Bronchial epithelial cell (primary cell): ENCODE measurements around the gene PIK3IP1. TPM values are rescaled to one million over a fixed set of nuclear protein-coding genes. Genes with fewer than 3 reads are reported as not detected.
"Not testable (repeated sequence)": the region's sequence is repeated elsewhere in the genome, so short reads cannot be mapped to it uniquely, and the experiment has no call there.

Experiments used
- DNase-seq: peaks from one replicate; pipeline ENCODE4 v3.0.0-alpha.2; 2010; ENCODE audit warnings: low read depth
- FAIRE-seq: peaks from 2 replicates; lab custom pipeline; 2011; peaks lifted over from hg19 to GRCh38; lab: Jason Lieb, UNC
- H3K27me3 ChIP-seq: 2 replicates; pipeline ENCODE4 v1.5.1; 2011; ENCODE audit warnings: low read length; ENCODE audit not compliant: control insufficient read depth, insufficient read depth
- H3K36me3 ChIP-seq: 2 replicates; pipeline ENCODE4 v1.5.1; 2011; ENCODE audit warnings: low read length; ENCODE audit not compliant: control insufficient read depth, insufficient read depth
- H3K4me3 ChIP-seq: 2 replicates; pipeline ENCODE4 v1.5.1; 2011; ENCODE audit warnings: mild to moderate bottlenecking, low read depth, low read length, control low read depth
- total RNA-seq: library from RNA; depleted of rRNA; stranded (reverse); fragments of >200 nt; gene quantifications from 2 replicates; pipeline ENCODE4 v1.2.1, GENCODE V29; 2014
- TF ChIP-seq, protein P1 (sequence below): IDR thresholded peaks from 2 replicates; pipeline ENCODE4 v1.5.1; 2011; ENCODE audit warnings: mild to moderate bottlenecking, moderate library complexity, low read length, control low read depth, inconsistent platforms; ENCODE audit not compliant: insufficient read depth, severe bottlenecking

Gene PIK3IP1
- total RNA-seq, 1 donor from 2014 or later = 6.3 TPM

DNA sequence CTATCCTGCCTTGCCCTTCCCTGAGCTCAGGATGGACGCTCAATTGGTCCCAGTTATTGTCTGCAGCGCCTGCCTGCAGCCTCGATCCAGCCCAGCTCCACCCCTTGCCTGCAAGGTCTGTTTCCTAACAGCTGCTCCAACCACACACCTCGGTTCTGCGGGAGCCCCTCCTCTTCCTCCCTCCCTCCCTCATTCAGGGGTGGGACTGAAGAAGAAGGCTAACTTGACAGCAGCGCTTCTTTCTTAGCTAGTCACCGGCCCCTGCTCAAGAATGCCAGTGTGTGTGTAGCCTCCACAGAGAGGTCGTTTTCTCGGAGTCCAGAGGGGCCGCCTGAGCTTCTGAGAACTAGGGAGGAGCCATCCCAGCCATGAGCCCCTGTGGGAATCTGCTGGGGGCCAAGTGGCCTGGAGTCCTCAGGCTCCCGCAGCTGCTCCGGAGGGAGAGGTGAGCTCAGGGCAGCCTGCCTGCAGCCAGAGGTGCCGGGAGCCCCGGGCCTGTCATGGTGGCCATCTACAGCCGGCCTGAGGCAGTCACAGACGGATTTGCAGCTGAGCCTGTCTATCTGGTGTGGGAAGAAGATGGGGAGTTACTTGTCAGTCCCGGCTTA is 44.0 kb downstream of the PIK3IP1 start:
- H3K27me3 ChIP-seq = no peaks in the 10 kb centered on the region
- H3K36me3 ChIP-seq = peaks cover 4% of the 10 kb centered on the region
- TF ChIP-seq, protein P1, sequence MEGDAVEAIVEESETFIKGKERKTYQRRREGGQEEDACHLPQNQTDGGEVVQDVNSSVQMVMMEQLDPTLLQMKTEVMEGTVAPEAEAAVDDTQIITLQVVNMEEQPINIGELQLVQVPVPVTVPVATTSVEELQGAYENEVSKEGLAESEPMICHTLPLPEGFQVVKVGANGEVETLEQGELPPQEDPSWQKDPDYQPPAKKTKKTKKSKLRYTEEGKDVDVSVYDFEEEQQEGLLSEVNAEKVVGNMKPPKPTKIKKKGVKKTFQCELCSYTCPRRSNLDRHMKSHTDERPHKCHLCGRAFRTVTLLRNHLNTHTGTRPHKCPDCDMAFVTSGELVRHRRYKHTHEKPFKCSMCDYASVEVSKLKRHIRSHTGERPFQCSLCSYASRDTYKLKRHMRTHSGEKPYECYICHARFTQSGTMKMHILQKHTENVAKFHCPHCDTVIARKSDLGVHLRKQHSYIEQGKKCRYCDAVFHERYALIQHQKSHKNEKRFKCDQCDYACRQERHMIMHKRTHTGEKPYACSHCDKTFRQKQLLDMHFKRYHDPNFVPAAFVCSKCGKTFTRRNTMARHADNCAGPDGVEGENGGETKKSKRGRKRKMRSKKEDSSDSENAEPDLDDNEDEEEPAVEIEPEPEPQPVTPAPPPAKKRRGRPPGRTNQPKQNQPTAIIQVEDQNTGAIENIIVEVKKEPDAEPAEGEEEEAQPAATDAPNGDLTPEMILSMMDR = no peak
- DNase-seq (peak; percentile 93), FAIRE-seq (peak; percentile 93)
- H3K4me3 ChIP-seq = peak overlapping the region; percentile 81

DNA sequence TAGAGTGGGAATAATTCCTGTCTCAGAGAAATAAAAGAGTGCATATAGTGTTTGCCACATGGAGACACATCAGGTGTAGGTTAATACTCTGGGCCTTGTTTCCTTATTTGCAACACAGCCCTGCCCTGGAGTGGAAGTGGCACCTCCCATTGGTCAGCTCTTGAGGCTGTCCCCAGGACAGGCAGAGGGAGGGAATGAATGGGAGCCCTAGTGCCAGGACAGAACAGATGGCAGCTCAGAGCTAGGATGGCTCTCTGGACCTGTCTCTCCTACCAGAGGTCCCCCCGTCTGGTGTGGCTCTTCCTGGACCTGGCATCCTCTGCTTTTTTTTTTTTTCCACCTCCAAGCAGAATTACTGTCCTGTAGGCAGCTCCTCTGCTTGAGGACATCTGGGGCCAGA is 44.6 kb downstream of the PIK3IP1 start:
- H3K36me3 ChIP-seq = peaks cover 2% of the 10 kb centered on the region
- H3K27me3 ChIP-seq = no peaks in the 10 kb centered on the region
- no peak overlapping the region for H3K4me3 ChIP-seq
- FAIRE-seq (no peak), DNase-seq (no peak)
- TF ChIP-seq, protein P1 = no peak

DNA sequence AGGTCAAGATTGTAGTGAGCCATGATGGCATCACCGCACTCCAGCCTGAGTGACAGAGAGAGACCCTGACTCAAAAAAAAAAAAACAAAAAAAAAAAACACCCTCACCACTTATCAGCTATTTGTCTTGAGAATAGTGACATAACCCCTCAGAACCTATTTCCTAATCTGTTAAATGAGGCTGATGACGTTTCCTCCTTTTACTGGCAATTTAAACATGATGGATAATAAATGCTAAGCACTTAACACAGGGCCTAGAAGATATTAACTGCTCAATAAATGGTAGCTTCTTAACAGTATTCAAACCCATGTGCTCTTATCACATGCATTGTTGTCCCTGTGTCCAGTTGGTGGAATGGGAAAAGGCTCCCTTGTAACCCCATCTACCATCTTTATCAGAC is 45.6 kb downstream of the PIK3IP1 start:
- no peaks in the 10 kb centered on the region for H3K27me3 ChIP-seq

DNA sequence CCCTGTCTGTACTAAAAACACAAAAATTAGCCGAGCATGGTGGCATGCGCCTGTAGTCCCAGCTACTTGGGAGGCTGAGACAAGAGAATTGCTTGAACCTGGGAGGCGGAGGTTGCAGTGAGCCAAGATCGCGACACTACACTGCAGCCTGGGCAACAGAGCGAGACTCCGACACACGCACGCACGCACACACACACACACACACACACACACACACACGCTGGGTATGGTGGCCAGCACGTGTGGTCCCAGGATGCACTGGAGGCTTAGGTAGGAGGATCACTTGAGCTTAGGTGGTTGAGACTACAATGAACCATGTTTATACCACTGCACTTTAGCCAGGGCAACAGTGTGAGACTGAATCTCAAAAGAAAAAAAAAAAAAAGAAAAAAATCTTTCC is 46.3 kb downstream of the PIK3IP1 start:
- not testable (repeated sequence) for DNase-seq, H3K27me3 ChIP-seq, H3K36me3 ChIP-seq, FAIRE-seq, H3K4me3 ChIP-seq

More for the DNA sequence above, 45.6 kb downstream of the PIK3IP1 start:
- TF ChIP-seq, protein P1 = no peak
- no peak for DNase-seq
- no peak for FAIRE-seq
- Histone ChIP-seq H3K36me3 (no peaks in the 10 kb centered on the region), H3K4me3 (no peak overlapping the region)

DNA sequence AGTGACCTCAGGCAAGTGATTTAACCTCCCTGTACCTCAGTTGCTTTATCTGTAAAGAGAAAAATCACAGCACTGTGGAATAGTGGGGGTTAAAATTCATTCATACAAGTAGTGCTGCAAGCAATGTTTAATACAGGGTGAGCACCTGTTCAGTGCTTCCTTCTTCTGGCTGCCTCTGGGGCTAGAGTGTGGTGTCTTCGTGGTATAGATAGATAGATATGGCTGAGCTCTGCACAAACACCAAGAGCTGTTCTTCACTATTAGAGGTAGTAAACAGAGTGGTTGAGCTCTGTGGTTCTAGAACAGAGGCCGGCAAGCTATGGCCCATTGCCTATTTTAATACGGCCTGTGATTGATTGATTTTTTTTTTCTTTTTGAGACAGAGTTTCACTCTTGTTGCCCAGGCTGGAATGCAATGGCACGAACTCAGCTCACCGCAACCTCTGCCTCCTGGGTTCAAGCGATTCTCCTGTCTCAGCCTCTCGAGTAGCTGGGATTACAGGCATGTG is 47.3 kb downstream of the PIK3IP1 start:
- Histone ChIP-seq H3K36me3 (no peaks in the 10 kb centered on the region), H3K27me3 (no peaks in the 10 kb centered on the region), H3K4me3 (no peak overlapping the region)
- DNase-seq = no peak
- FAIRE-seq = no peak
- TF ChIP-seq, protein P1 = no peak

DNA sequence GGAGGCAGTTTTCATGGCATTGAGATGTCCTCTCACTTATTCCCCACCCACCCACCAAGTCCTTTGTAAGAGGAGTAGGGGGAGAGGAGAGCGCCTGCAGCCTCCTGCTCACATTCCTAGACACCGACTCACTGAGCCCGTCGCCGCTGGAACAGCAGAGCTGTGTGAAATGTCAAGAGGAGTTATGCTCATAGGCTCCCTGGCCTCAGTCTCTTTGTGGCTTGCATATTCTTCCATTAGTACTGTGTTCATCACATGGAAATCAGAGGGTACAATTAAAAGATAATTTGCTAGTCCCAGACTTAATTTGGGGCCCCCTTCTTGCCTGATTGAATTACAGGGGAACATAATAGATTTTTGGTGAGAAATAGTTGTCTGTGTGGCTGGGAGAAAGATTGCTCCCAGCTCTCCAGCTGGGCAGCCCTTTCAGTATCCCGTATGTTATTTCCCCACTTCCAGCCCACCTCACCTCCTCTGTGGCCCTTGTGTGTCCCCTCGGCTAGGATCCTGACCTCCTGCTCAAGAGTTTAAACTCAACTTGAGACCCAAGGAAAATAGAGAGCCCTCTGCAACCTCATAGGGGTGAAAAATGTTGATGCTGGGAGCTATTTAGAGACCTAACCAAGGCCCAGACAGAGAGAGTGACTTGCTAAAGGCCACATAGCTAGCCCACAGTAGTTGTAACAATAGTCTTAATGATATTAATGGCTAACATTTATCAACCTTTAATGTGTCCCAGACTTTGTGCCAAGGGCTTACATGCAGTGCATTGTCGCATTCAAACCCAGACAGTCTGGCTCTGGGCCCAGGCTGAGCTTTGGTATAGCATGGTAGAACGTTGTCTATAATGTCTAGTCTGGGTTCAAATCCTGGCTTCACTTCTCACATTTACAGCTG is 48.0 kb downstream of the PIK3IP1 start:
- FAIRE-seq (no peak), DNase-seq (peak; percentile 75)
- H3K27me3 ChIP-seq = no peaks in the 10 kb centered on the region
- H3K36me3 ChIP-seq = no peaks in the 10 kb centered on the region
- TF ChIP-seq, protein P1 = no peak
- no peak overlapping the region for H3K4me3 ChIP-seq
